Subcutaneous abdominal adipose tissue (tissue), 5 donors: ENCODE data around the gene GALNT10.

Experiments used
- H3K27ac ChIP-seq: one replicate; pipeline ENCODE4 v1.7.0; 2013; ENCODE audit warnings: low read depth, mild to moderate bottlenecking, inconsistent platforms, low read length, moderate library complexity
- H3K27me3 ChIP-seq, 5 donors: one replicate each; pipeline ENCODE4 v1.7.0; 2013; ENCODE audit warnings: low read length in 5 of 5, inconsistent platforms in 1 of 5; ENCODE audit not compliant: control insufficient read depth in 5 of 5, insufficient read depth in 4 of 5
- H3K36me3 ChIP-seq, 5 donors: one replicate each; pipeline ENCODE4 v1.7.0; 2013; ENCODE audit warnings: low read length in 5 of 5; ENCODE audit not compliant: control insufficient read depth in 5 of 5, insufficient read depth in 5 of 5
- H3K4me1 ChIP-seq, 5 donors: one replicate each; pipeline ENCODE4 v1.7.0; 2013; ENCODE audit warnings: low read length in 5 of 5, mild to moderate bottlenecking in 3 of 5, moderate library complexity in 1 of 5; ENCODE audit not compliant: control insufficient read depth in 5 of 5, insufficient read depth in 5 of 5
- H3K4me3 ChIP-seq, 5 donors: one replicate each; pipeline ENCODE4 v1.7.0; 2013; ENCODE audit warnings: low read length in 5 of 5, low read depth in 1 of 5
- H3K9ac ChIP-seq, 5 donors: one replicate each; pipeline ENCODE4 v1.7.0; 2013; ENCODE audit warnings: low read length in 5 of 5, mild to moderate bottlenecking in 4 of 5, moderate library complexity in 3 of 5
- H3K9me3 ChIP-seq, 5 donors: one replicate each; pipeline ENCODE4 v1.7.0; 2013; ENCODE audit warnings: low read length in 5 of 5; ENCODE audit not compliant: control insufficient read depth in 5 of 5
- donor health status: healthy.
- donor health status: healthy.
- donor health status: healthy.
- donor health status: healthy.
- donor health status: healthy.

Gene GALNT10

DNA sequence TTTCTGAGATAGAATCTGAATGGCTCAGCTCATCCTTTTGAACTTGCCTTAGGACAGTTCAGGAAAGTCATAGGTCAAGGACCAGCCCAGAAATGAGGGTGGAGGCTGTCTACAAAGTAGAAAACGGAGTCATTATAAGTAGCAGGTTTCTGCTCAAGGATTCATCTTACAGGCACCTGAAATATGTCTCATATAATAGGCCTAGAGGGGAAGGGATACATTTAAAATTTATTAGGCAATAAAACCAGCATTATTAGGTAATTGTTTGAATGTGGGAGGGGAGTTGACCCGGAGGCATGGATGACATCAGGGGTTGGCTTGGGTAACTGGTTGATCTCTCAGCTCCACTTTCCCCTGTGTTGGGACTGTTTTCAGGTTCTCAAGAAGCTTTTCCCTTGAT, 11.9 kb upstream of the GALNT10 start:
- H3K9ac ChIP-seq = no peak overlapping the region
- H3K27ac ChIP-seq = no peak overlapping the region
- no peaks in the 10 kb centered on the region for H3K4me1 ChIP-seq
- H3K9me3 ChIP-seq = no peaks in the 10 kb centered on the region
- H3K36me3 ChIP-seq = no peaks in the 10 kb centered on the region
- H3K4me3 ChIP-seq = no peak overlapping the region
- no peaks in the 10 kb centered on the region for H3K27me3 ChIP-seq

DNA sequence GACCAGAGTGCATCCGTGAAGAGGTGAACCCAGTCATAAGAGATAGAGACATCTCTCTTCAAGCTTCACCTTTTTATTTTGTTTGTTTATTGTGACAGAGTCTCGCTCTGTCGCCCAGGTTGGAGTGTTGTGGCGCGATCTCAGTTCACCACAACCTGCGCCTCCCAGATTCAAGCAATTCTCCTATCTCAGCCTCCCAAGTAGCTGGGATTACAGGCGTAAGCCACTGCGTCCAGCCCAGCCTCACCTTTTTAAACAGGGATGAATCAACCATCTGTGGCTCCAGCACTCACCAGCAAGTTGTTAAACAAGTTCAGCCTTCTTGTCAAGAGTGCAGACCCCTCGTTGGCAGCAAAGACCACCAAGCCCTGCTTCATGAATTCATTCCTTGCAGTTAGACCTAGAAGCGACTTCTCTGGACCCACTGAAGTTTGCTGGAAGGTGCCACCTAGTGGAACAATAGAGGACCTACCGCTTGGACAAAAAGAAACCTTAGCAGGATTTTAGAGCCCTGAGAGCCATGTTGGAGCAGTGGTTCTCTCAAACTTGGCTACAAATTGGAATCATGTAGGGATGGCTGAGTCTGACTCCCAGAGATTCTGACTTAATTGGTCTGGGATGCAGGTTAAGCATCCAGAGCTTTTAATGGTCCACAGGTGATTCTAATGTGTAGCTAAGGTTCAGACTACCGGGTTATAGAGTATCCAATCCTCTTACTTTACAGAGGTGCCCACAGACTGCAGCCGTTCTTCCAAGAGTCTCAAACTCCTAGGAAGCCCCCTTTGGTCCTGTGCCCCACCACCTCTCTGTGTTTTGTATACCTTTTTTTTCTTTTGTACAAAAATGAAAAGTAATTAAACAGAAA, 10.5 kb upstream of the GALNT10 start:
- no peak overlapping the region for H3K27ac ChIP-seq
- no peak overlapping the region for H3K4me3 ChIP-seq
- H3K36me3 ChIP-seq = no peaks in the 10 kb centered on the region
- H3K4me1 ChIP-seq = no peaks in the 10 kb centered on the region
- H3K27me3 ChIP-seq = no peaks in the 10 kb centered on the region
- no peaks in the 10 kb centered on the region for H3K9me3 ChIP-seq
- H3K9ac ChIP-seq = no peak overlapping the region

DNA sequence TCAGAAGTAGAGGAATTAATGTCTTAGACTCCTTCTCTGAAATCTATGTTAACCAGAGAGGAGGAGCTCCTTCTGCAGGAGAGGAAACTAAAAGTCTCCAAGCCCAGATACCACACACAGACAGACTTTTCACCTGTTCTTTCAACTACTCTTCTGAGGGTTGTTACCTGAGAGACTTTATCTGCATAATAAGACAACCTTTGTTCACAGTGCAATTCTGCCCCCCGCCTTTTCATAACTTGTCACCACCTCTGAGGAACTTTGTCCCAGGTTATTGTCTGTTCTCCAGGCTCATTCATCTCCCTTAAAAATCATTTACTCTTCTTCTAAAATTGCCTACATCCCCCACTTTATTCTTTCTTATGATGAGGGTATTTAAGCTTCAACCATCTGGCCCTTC, 9.4 kb upstream of the GALNT10 start:
- no peaks in the 10 kb centered on the region for H3K9me3 ChIP-seq
- H3K9ac ChIP-seq = no peak overlapping the region
- H3K4me1 ChIP-seq = no peaks in the 10 kb centered on the region
- no peak overlapping the region for H3K27ac ChIP-seq
- H3K36me3 ChIP-seq = no peaks in the 10 kb centered on the region
- H3K27me3 ChIP-seq = no peaks in the 10 kb centered on the region
- no peak overlapping the region for H3K4me3 ChIP-seq

DNA sequence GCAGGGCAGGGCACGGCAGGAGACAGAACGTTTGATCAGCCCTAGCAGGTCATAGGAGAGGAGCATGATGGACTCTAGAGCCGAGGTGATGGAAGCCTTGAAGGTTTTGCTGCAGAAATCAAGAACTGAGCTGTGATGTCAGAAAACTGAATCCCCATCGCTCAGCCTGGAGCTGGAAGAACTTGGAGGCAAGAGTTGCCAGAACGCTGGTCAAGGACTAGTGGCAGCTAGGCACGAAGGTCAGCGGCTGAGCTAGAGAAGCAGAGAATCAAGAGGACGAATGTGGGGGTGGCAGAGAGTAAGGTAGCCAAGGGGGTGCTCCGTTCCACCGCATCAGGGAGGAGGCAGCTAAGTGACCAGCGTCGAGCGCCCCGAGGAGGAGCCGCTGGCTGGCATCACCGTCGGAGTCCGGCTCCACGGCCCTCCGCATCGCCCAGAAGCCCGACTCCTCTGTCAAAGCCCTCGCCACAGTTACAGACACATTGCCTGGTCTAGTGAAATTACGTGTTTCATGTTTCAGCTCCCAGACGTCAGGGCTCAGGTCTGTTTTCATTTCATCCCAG, 1.2 kb upstream of the GALNT10 start:
- Histone ChIP-seq H3K4me3 (peak overlapping the region; percentile 76 to 92 (median 85)), H3K4me1 (peaks cover 2 to 34% (median 29%) of the 10 kb centered on the region in 5 donors), H3K9ac (peak overlapping the region in 4 of 5 donors; percentile 31 to 70 (median 63)), H3K27ac (peak overlapping the region; percentile 48), H3K36me3 (no peaks in the 10 kb centered on the region), H3K9me3 (no peaks in the 10 kb centered on the region), H3K27me3 (no peaks in the 10 kb centered on the region)

DNA sequence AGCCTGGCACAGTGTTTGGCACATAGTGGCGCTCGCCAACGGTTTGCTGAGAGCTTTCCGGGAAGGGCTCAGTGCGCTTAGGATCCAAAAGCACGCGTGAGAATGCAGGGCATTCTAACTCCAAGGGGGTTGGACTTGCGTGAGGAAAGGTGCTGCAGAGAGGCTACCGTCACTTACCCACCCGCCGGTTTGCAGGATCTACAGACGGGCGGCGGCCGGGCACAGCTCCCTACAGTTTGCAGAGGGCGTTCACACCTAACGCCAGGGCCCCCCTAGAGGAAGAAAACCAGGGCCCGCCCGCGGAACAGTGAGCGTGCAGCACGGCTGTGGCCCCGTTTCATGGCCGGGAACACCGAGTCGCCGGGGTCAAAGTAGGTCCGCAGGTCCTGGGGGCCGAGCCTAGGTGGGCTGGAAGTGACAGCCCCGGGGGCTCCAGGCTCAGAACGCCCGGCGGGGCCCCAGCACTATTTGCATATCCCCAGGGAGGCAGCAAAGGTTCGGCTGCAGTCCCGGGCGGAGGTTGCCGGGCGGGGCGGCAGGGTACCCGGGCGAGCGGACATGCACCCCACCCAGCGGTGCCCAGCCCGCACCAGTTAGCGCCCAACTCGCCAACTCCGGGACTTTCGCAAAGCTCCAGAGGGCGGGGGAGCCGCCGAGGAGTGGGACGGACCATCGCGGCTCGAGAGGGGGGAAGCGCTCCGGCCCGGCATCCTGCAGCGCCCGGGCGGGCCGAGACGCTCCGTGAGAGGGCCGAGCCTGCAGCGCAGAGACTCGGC, 526 bp upstream of the GALNT10 start:
- Histone ChIP-seq H3K9me3 (no peaks in the 10 kb centered on the region), H3K36me3 (peaks cover 0 to under 1% (median 0%) of the 10 kb centered on the region in 5 donors), H3K9ac (peak overlapping the region; percentile 31 to 70 (median 63)), H3K4me3 (peak overlapping the region; percentile 76 to 92 (median 85)), H3K4me1 (peaks cover 2 to 35% (median 30%) of the 10 kb centered on the region in 5 donors), H3K27me3 (no peaks in the 10 kb centered on the region), H3K27ac (peak overlapping the region; percentile 48)

DNA sequence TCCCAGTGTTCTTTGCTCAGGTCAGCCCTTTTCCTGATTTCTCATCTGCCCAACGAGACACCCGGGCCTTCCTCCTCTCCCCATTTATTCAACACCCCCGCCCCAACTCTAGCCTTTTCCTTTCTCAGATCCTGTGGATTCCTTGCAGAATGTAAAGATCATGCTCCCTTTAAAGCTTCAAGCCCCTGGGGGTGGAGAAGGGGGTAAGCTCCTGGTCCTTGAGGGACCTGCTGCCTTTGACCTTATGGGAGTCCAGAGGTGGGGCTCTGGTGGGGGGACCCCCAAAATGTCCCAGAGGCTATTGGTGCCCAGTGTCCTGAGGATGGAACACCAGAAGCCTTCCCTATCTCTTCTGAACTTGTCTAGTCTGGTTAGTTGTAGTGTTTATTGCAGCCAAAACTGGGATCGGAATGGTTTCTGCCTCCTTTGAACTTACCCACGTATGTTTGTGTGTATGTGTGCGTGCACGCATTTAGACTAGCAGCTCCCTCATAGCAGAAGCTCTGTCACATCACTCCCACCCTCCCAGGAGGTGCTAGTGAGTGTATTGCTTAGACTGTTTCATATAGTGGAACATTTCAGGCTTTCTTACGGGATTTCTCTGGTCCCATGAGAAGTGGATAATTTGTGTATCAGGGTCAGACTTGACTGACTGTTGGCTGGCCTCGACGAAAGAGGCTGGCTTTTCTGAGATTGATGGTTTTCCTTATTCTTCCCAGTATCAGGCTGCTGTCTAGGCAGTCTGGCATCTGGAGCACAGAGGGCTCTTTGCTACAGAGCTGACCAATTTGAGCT, 1.1 kb downstream of the GALNT10 start:
- H3K9ac ChIP-seq = peak overlapping the region in 3 of 5 donors; percentile 21 to 49 (median 26)

DNA sequence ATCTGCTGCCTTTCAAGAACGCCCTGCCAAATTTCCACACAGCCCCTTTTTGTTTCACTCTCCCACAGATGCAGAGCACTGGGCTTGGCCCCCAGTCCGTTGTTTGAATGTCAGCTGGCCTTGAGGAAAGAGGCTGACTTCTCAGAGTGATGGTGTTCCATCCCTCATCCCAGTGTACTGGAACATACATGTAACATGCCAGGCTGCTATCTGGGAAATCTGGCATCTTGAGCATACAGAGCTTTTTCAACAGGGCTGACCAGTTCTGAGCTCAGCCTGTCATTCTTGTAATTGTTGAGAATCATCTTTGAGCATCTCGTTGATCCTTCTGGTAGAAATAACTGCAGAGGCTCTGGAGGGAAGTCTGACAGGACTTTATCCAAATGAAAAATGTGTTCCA, 2.8 kb downstream of the GALNT10 start:
- Histone ChIP-seq H3K4me1 (peaks cover 5 to 50% (median 35%) of the 10 kb centered on the region in 5 donors), H3K36me3 (peaks cover 0 to 7% (median 2%) of the 10 kb centered on the region in 5 donors), H3K27ac (no peak overlapping the region), H3K27me3 (no peaks in the 10 kb centered on the region), H3K4me3 (no peak overlapping the region), H3K9me3 (no peaks in the 10 kb centered on the region), H3K9ac (no peak overlapping the region)

More for the DNA sequence above, 1.1 kb downstream of the GALNT10 start:
- Histone ChIP-seq H3K9me3 (no peaks in the 10 kb centered on the region), H3K27me3 (no peaks in the 10 kb centered on the region), H3K36me3 (peaks cover 0 to 4% (median 0%) of the 10 kb centered on the region in 5 donors), H3K4me1 (peaks cover 2 to 37% (median 30%) of the 10 kb centered on the region in 5 donors), H3K27ac (no peak overlapping the region), H3K4me3 (peak overlapping the region in 4 of 5 donors; percentile 40 to 83 (median 65))

DNA sequence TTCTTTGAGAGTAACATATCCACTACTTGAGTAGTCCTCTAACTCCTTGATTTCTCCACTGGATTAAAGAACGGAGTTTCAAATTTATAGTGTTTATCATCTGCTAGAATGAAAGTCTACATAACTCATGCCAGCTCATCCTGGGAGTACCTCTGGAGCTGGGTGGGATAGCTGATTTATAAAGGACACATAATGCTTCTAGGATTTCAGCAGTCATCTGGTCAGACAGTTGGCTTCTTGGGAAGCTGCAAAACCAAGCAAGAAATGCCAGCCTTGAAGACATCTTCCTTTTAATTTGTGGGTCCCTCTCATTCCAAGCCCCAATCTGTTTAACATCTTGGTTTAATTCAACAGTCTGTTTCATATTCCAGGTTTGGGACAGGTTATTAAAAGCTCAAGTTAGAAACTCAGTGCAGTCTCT, 3.2 kb downstream of the GALNT10 start:
- Histone ChIP-seq H3K4me1 (peaks cover 5 to 50% (median 35%) of the 10 kb centered on the region in 5 donors), H3K4me3 (no peak overlapping the region), H3K9me3 (no peaks in the 10 kb centered on the region), H3K27ac (no peak overlapping the region), H3K9ac (no peak overlapping the region), H3K36me3 (peaks cover 0 to 8% (median 2%) of the 10 kb centered on the region in 5 donors), H3K27me3 (no peaks in the 10 kb centered on the region)
